DMS53 treated with DMSO at 0.1 percent for 48 hours (cell line): ENCODE measurements around the gene FGR.
"Not testable (repeated sequence)": the region's sequence is repeated elsewhere in the genome, so short reads cannot be mapped to it uniquely, and the experiment has no call there.

Experiments
- DNase-seq: peaks from one replicate; lab custom pipeline; 2025; ENCODE audit not compliant: unreplicated experiment; lab: John Stamatoyannopoulos, UW

The FGR gene

DNA sequence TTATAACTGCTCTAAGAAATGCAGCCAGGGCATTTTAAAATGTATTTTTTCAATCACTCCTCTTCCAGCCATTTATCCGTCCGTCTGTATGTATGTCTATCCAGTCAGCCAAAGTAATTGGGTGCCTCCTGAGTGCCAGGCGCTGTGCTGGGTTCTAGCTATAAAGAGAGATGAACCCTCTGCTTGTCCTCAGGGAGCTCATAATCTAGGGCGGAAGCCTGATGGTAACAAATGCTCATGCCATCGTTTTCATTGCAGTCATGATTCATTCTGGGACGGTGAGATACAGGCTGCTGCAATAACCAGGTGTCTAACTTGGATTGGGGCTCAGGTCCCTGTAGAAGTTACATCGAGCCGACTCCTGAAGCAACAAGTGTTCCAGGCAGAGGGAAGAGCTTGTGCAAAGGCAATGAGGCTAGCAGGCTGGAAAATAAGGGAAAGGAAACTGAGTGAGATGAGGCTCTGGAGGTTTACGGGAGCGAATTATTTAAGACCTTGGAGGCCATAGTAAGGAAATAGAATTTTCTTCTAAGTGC is 25.4 kb upstream of the FGR start:
- no peak for DNase-seq

DNA sequence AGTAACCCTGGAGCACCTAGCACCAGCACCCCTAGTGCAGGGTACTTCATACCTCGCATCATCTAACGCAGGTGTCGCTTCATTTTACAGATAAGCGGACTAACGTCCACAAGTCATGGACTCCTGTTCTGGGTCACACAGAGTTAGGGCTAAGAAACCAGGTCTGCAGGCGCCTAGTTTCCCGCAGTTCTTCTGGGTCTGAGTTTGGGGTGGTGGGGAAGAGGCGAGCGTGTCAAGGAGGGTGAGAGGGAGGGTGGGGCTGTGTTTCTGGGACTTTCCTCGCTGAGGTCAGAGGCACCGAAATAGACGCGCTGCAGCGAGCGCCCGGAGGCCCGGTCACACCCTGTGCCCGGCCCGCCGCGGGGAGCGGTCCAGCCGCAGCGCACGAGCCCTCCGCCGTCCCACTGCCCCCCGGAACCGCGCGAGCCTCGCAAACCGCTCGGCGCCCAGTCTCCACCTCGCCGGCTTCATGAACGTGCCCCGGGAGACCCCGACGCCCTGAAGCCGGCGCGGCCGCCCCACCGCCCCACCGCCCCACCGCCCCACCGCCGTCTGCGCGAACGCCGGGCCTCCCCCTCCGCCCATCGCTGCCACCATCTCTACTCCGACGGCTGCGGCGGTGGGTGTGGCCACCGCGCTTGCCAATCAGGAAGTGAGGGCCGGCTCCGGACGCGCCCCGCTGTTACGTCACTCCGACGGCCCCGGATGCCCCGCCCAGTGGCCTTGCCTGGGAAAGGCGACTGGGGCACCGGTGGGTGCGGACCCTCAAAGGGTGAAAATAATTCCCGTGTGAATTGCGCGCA is 24.7 kb upstream of the FGR start:
- peak; percentile 77 for DNase-seq

DNA sequence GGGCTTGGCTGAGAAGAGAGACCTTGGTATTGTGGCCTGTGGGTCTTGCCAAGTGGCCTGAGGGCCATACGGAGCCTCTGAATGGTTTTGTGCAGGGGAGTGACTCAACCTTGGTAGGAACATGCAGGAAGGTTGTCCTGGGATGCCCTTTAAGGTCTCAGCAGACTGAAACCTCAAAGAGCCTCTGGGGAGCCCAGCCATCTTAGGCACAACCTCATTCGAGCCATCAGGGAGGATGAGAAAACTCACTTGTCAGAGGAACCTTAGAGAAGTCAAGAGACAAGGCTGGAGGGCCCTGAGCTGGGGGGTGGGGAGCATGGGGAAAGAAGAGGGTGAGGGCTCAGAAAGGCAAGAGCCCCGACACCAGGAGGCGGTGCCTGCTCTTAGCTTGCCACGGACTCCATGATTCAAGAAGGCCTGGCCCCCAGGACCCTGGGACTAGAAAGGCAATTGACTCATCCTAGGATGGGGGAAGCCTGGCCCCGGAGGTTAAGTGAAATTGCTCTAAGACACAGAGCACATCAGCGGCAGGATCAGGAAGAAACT is 24.0 kb upstream of the FGR start:
- no peak for DNase-seq

DNA sequence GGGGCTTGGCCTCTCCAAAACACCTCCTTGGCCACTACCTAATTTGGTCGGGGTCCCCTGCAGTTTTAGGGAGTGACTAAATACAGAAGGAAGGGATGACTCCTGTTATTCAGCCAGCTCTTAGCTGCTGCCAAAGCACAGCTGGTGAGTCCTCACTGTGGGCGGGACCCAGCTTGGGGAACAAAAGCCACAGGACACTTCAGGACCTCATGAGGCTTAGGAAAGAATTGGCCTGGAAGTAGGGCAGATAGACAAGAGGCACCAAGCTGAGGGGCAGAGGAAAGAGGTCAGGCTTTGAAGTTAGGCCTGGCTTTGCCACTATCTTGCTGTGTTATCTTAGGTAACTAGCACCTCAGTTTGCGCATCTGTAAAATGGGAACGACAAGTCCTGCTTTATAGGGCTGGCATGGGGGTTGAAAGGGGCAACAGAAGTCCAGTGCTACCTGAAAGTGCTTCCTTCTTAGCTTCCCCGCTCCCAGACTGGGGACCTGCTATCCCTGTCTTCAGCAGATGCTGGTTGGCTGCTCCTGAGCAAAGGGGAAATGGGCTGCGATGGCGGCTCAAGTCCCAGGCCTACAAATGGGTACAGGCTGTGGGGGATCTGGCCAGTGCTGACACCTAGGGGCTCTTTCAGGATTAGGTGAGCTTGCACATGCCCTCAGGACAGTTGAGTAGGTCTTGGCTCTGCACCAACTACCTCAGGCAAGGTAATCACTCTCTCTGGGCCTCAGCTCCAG is 21.3 kb upstream of the FGR start:
- DNase-seq: peak; percentile 14

DNA sequence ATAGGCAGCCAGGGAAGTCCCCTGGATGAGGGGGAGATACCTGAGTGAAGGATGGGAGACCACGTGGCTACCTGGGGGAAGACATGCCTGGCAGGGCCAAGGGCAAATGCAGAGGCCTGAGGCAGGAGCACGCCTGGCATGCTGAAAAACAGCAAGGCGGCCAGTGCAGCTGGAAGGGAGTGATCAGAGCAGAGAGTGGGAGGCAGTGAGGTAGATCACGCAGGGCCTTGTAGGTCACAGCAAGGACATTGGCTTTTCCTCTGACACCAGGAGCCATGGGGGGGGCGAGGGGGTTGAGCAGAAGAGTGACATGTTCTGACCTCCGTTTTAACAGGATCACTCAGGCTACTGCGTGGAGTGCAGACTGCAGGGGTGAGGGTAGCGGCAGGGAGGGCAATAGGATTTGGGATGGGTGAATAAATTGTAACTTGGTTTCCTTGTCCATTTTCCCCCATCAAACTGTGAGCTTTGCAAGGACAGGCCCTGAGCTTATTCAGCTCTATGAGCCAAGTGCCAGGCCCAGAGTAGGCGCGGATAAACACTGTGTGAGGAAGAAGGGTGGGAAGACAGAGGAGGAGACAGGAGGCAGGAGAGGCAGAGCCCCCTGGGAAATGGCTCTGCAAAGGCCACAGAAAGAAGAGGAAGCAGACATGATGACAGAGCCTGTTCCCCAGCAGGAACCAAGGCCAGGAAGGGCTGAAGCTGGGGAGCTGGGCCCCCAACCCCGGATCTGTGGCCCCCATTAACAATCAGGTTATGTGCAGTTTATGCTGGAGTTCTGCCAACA is 20.4 kb upstream of the FGR start:
- no peak for DNase-seq

DNA sequence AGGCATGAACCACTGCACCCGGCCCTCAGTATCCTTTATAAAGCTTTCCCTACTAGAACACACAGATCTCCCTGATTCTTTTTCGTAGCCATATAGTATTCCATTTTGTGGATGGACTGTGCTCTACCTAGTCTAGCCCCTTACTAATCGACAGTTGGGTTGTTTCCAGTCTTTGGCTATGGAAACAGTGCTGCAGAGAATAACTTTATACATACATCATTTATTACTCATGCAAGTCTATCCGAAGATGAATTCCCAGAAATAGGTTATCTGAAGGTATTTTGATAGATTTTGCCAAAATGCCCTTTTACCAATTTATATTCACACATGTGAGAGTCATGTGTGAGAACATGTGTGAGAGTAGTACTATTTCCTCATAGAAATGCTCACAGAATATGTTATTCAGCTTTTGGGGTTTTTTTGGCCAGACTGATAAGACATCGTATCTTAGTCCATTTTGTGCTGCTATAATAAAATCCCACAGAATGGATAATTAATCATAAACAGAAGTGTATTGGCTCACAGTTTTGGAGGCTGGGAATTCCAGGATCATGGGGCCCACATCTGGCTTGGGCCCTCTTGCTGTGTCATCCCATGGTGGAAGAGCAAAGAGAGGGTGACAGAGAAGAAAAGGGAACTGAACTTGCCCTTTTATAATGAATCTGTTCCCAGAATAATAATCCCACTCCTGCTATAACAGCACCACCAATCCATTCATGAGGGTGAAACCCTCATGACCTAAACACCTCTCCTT is 17.3 kb upstream of the FGR start:
- no peak for DNase-seq

DNA sequence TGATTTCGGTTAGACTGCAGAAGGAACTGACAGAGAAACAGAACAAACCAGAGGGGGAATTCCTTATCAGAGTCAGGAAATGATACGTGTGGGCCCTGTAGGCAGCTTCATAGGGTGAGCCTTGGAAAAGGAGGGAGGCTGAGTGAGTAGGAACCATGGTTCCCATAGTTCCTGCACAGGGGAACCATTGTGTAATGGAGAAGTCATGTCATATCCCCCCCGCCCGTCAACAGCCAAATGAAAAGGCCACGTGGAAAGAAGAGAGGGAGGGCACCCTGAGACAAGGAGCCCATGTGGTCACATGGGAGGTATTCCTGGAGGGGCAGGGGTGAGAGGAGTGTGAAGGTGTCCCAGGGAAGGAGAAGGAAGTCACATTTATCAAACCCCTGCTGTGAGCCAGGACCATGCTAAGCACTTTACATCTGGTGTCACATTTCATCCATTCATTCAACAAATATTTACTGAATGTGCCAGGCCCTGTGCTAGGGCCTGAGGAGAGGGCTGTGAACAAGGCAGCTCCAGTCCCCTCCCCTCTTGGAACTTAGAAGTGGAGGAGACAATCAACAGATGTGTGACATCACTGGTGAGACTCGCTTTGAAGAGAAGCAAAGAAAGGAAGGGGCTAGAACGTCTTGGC is 15.7 kb upstream of the FGR start:
- peak; percentile 80 for DNase-seq

DNA sequence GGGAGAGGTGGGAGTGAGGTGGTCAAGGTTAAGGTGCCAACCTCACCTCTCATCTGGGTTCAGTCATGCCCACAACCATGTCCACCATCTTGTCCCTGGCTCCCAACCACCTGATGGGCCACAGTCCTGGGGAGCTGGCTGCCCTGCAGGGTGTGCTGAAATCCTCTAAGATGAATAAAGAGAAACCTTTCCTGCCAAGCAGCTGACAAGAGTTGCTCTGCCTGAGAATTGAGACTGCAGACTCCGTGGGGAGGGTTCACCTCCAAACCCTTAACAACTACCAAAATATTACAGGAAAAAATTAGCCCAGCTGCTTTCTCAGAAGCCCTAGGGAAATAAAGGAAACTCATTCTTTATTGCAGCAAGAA is 15.2 kb upstream of the FGR start:
- DNase-seq: no peak

DNA sequence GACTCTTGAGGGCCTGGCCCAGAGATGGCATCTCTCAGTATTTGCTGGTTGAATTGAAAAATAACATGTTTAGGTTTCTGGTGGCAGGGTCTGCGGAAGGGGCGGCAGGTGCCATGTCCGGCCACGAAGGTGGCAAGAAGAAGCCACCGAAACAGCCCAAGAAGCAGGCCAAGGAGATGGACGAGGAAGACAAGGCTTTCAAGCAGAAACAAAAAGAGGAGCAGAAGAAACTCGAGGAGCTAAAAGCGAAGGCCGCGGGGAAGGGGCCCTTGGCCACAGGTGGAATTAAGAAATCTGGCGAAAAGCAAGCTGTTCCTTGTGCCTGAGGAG is 14.3 kb upstream of the FGR start:
- DNase-seq: no peak

DNA sequence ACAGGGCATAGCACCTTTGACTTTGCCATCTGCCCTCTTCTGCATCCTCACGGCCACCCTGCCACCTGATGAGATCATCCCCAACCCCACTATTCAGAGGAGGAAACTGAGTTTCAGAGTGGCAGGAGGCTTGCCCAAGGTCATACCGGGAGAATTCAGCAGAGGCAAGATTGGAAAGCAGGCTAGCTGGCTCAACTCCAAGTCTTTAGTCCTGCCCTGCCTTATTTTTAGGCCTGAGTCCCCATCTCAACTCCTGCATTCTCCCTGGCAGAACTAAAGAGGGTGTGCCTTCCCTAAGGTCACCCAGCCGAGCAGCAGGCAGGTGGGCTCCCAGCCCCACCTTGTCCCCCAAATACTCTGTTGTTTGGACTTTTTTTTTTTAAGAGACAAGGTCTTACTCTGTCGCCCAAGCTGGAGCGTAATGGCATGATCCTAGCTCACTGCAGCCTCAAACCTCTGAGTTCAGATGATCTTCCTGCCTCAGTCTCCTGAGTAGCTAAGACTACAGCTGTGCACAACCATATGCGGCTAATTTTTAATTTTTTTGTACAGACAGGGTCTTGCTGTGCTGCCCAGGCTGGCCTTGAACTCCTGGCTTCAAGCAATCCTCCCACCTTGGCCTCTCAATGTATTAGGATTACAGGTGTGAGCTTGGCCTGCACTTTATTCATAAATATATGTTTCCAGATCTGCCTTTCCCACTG is 13.8 kb upstream of the FGR start:
- DNase-seq: no peak

DNA sequence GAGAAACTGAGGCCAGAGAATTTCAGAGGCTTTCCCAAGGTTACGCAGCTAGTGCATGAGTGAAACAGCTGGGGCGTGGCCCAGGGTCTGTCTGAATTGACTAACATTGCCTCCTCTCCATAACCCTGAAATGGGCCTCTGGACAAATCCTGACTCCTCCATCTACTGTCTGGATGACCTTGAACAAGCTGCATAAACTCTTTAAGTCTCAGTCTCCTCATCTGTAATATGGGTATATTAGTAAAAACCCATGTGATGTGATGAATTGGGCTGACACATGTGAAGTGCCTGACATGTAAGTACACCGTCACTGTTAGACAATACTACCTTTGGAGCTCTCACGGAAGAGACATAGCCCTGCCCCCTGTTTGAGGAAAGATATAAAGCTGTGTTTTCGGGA is 12.3 kb upstream of the FGR start:
- DNase-seq: no peak

DNA sequence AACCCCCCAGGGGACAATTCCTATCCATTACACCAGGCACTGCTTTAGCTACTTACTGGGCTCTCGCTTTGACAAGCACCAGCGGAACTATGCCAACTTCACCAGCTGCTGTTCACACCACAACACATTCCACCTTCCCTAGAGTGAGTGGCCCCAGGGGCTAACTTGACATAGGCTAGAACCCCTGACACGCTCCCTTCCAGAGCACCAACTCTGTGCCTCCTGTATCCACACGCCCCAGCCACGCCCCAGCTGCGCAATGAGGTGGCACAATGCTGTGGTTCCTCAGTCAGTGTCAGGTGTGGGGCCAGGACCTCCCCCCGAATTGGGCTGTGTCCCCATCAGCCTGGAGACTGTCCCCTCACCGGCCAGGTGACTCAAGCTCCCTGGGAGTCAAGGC is 11.7 kb upstream of the FGR start:
- DNase-seq: no peak

DNA sequence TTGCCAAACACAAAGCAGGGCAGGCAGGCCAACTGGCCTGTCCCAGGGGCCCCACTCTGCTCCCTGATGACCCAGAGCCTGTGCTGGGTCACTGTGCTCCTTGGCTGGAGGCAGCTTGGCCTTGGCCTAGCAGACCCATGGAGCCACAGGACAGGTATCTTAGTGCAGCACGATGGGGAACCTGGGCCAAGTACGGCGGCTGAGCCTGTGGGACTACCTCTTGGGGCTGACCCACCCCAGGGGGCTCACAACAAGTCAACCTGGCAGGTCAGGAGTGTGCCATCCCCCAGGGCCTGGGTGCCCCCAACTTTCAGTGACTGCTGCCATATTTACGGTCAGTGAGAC is 10.1 kb upstream of the FGR start:
- no peak for DNase-seq

DNA sequence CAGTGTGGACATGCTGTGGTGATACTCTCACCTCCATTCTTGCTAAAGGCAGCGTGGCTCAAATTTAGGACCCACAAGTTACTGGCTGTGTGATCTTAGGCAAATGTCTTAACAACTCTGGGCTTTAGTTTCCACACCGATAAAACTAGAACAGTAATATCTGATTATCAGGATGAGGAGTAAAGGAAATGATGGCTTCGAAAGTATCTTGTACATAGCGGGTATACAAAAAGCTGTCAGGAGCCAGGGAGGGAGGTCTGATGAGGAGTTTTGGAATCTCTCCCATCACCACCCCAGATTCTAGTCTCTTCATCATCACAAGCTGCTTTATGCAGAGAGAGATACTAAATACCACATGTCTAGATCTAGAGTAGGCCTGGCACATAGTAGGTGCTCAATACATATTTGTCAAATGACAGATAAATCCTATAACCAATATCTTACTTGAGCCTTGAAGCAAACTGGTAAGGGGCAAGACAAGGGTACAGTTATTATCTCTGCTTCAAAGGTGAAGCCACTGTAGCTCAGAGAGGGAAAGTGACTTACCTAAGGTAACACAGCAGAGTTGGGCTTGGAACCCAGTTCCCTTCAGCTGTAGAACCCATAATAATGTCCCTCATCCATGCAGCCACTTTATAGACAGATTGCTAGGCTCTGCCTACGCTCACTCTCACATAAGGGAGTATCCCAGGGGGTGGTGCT is 9.5 kb upstream of the FGR start:
- DNase-seq: no peak

DNA sequence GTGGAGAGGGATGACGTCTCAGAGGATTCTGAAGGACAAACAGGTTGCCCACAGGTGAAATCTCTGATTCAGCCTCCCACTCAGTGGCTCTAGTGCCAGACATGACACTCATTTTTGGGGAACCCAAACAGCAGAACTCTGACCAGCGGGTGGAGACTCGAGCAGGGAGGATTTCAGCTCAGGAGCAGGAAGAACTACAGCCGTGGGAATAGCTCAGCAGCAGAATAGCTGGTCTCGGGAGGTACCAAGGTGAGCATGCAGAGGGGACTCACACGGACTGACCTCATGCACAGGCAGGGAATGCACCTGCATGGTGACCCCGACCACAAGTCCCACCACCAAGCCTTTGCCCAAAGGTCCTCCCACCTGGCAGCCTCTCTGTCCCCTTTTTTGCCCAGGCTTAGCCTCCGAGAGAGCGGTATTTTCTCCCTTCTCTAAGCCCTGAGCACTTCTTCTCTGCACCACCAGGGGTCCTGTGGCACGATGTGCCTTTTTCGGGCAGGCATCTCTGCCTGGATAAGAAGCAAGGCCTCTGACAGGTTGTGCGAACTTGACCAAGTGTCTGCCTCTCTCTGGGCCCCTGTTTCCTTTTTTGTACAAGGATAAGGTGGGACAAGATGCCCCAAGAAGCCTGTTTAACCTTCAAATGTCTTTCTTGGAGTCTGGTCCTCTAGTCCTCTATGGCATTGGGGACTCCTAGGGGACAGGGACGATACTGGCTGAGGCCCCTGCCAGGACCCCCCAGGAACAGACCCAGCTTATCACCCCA is 8.8 kb upstream of the FGR start:
- peak; percentile 43 for DNase-seq

DNA sequence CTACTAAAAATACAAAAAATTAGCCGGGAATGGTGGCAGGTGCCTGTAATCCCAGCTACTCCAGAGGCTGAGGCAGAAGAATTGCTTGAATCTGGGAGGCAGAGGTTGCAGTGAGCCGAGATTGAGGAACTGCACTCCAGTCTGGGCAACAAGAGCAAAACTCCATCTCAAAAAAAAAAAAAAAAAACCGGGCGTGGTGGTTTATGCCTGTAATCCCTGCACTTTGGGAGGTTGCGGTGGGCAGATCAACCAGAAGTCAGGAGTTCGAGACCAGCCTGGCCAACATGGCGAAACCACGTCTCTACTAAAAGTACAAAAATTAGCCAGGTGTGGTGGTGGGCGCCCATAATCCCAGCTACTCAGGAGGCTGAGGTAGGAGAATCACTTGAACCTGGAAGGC is 5.5 kb upstream of the FGR start:
- not testable (repeated sequence) for DNase-seq

DNA sequence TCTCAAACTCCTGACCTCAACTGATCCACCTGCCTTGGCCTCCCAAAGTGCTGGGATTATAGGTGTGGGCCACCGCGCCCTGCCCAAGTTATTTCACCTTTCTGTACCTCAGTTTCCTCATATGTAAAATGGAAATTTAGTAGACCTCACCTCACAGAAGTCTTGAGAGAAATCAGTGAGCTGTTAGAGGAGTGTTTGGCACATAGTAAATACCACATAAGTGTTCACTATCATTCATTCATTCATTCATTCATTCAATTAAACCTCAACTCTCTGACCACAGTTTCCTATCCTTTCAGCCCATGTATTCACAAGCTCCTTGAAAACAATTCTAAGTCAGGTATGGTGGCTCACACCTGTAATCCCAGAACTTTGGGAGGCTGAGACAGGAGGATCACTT is 3.8 kb upstream of the FGR start:
- DNase-seq: no peak

DNA sequence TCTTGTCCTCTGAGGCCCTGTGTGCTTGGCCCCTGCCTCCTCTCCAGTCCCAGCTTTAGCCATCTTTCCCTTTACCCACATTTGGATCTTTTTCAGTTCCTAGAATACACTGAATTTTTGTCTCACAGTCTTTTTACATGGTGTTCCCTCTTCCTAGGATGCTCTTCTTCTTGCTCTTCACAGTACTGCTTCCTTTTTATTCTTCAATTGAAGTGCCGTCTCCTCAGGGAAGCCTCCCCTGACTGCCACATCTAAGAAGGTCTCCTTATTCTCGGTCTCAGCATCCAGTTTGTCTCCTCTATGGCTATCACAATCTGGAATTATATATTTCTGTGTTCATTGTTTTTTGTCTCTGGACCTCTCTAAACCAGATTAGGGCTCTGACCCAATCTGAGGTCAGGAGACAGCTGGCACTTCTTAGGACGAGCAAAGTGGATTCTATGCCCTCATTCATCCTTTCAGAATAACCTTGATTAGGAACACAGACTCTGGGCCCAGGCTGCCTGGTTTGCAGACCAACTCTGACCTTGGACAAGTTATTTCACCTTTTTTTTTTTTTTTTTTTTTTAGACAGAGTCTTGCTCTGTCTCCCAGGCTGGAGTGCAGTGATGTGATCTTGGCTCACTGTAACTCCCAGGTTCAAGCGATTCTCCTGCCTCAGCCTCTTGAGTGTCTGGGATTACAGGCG is 3.2 kb upstream of the FGR start:
- DNase-seq: no peak
